Endothelial cell of umbilical vein (primary cell): ENCODE results near the gene SMCO2. TPM values are rescaled to one million over a fixed set of nuclear protein-coding genes. Genes with fewer than 3 reads are reported as not detected.

Source experiments
- BruUV-seq: library from RNA; stranded (reverse); fragments of 400-500 nt; replicated peaks from 2 replicates; lab custom pipeline; 2021; lab: Mats Ljungman, UMichigan
- CTCF ChIA-PET: fragments of 300-600, 350-600 bp; sonication (Branson Sonifier 250); formaldehyde crosslinking; loops from one replicate; lab custom pipeline; 2021; ENCODE audit warnings: antibody characterized with exemption, inconsistent platforms; lab: Charles Lee
- POLR2A ChIA-PET: fragments of 300-600, 350-600 bp; sonication (Branson Sonifier 250); formaldehyde crosslinking; loops from one replicate; lab custom pipeline; 2021; ENCODE audit warnings: antibody characterized with exemption, inconsistent platforms; lab: Charles Lee
- DNase-seq: peaks from one replicate; pipeline ENCODE4 v3.0.0-alpha.2; 2011; ENCODE audit warnings: low read depth, low spot score
- FAIRE-seq: peaks from 2 replicates; lab custom pipeline; 2011; peaks lifted over from hg19 to GRCh38; lab: Jason Lieb, UNC
- H2AFZ ChIP-seq: 2 replicates; pipeline ENCODE4 v1.6.0; 2012; ENCODE audit warnings: low read depth, low read length, control low read depth, inconsistent platforms
- H3K27ac ChIP-seq: 2 replicates; pipeline ENCODE4 v1.5.1; 2011; ENCODE audit warnings: low read depth, mild to moderate bottlenecking, control low read depth, low read length, moderate library complexity; ENCODE audit not compliant: insufficient read depth
- H3K27me3 ChIP-seq, 2 experiments: 2 replicates each; pipeline versions ENCODE4 v1.6.0 to v1.6.1; 2011; ENCODE audit warnings: low read length in 2 of 2, mixed read lengths in 1 of 2; ENCODE audit not compliant: control insufficient read depth in 2 of 2, insufficient read depth in 2 of 2
- H3K36me3 ChIP-seq, 2 experiments: 2 replicates in 1 of 2; 3 replicates in 1 of 2; pipeline ENCODE4 v1.5.1; 2011; ENCODE audit warnings: low read length in 2 of 2, mild to moderate bottlenecking in 1 of 2, moderate library complexity in 1 of 2; ENCODE audit not compliant: control insufficient read depth in 2 of 2, insufficient read depth in 2 of 2; ENCODE audit errors: extremely low read depth in 1 of 2
- H3K4me1 ChIP-seq: 3 replicates; pipeline ENCODE4 v1.5.1; 2011; ENCODE audit warnings: mild to moderate bottlenecking, low read length; ENCODE audit not compliant: control insufficient read depth, insufficient read depth; ENCODE audit errors: extremely low read depth
- H3K4me2 ChIP-seq: 2 replicates; pipeline ENCODE4 v1.6.1; 2011; ENCODE audit warnings: low read length, control low read depth, mixed read lengths; ENCODE audit not compliant: insufficient read depth
- H3K4me3 ChIP-seq, 3 experiments: fragments of 200-600 bp in 1 of 3; sonication (generic), shearing (Covaris generic) in 1 of 3; replicated peaks in 1 of 3; 2 replicates each; pipeline ENCODE4 v1.5.1; 2011 to 2016; ENCODE audit warnings: control low read depth in 3 of 3, low read length in 3 of 3, mild to moderate bottlenecking in 2 of 3, inconsistent platforms in 1 of 3, low read depth in 1 of 3, moderate library complexity in 1 of 3; ENCODE audit not compliant: insufficient read depth in 1 of 3
- H3K79me2 ChIP-seq: 2 replicates; pipeline ENCODE4 v1.6.0; 2012; ENCODE audit warnings: low read length, inconsistent platforms; ENCODE audit not compliant: control insufficient read depth, insufficient read depth
- H3K9ac ChIP-seq: replicated peaks from 2 replicates; pipeline ENCODE3; 2011; ENCODE audit warnings: low read length, control low read depth; ENCODE audit not compliant: insufficient read depth; ENCODE audit errors: extremely low read depth
- H3K9me1 ChIP-seq: replicated peaks from 3 replicates; pipeline ENCODE4 v1.6.0; 2011; ENCODE audit warnings: mild to moderate bottlenecking, low read length; ENCODE audit not compliant: control insufficient read depth, insufficient read depth; ENCODE audit errors: extremely low read depth
- H3K9me3 ChIP-seq: replicated peaks from 2 replicates; pipeline ENCODE4 v1.5.1; 2012; ENCODE audit warnings: low read length, inconsistent platforms; ENCODE audit not compliant: control insufficient read depth, insufficient read depth
- H4K20me1 ChIP-seq: replicated peaks from 2 replicates; pipeline ENCODE3; 2011; ENCODE audit warnings: mild to moderate bottlenecking, low read length; ENCODE audit not compliant: control insufficient read depth, insufficient read depth; ENCODE audit errors: extremely low read depth
- CTCF ChIP-seq, 2 donors: IDR thresholded peaks; 1 replicate in 1 of 2; 2 replicates in 1 of 2; pipeline ENCODE4 v1.5.1; 2011; ENCODE audit warnings: low read length in 2 of 2, mild to moderate bottlenecking in 2 of 2, moderate library complexity in 2 of 2, control low read depth in 1 of 2, inconsistent platforms in 1 of 2, low read depth in 1 of 2; ENCODE audit not compliant: insufficient read depth in 1 of 2; ENCODE audit errors: extremely low read depth in 1 of 2
- EZH2 ChIP-seq: IDR thresholded peaks from 2 replicates; pipeline ENCODE4 v1.6.1; 2012; ENCODE audit warnings: borderline replicate concordance, low read depth, mild to moderate bottlenecking, moderate library complexity, low read length, inconsistent platforms; ENCODE audit not compliant: severe bottlenecking
- FOS ChIP-seq: IDR thresholded peaks from 2 replicates; pipeline ENCODE4 v1.6.1; 2011; ENCODE audit warnings: mild to moderate bottlenecking, low read length, moderate library complexity, borderline replicate concordance; ENCODE audit not compliant: insufficient read depth
- GATA2 ChIP-seq: IDR thresholded peaks from 2 replicates; pipeline ENCODE4 v1.7.0; 2011; ENCODE audit warnings: low read depth, mild to moderate bottlenecking, moderate library complexity, mixed read lengths, low read length; ENCODE audit not compliant: insufficient read length, insufficient read depth
- JUN ChIP-seq: IDR thresholded peaks from 2 replicates; pipeline ENCODE4 v1.6.1; 2011; ENCODE audit warnings: borderline replicate concordance, low read depth; ENCODE audit not compliant: insufficient read length, insufficient read depth
- MYC ChIP-seq: IDR thresholded peaks from one replicate; pipeline ENCODE4 v1.6.1; 2011; ENCODE audit warnings: mild to moderate bottlenecking, low read depth, low read length
- POLR2A ChIP-seq: IDR thresholded peaks from 2 replicates; pipeline ENCODE4 v1.6.1; 2012; ENCODE audit warnings: low read depth, mild to moderate bottlenecking, control low read depth, low read length
- POLR2AphosphoS5 ChIP-seq: IDR thresholded peaks from 2 replicates; pipeline ENCODE4 v1.6.1; 2012; ENCODE audit warnings: low read depth, mild to moderate bottlenecking, control low read depth, low read length, moderate library complexity; ENCODE audit not compliant: insufficient read depth
- dilution Hi-C: fragments of 300-500 bp; cut with MboI; formaldehyde crosslinking; loops from one replicate; pipeline ENCODE4 v1.15.0; 2019; ENCODE audit warnings: low sequenced_read_pairs; ENCODE audit not compliant: extremely low pct_ligation_motif_present
- intact Hi-C: fragments of 100-400 bp; cut with micrococcal nuclease; formaldehyde crosslinking; loops from one replicate; pipeline ENCODE4 v1.10.0; 2022
- polyA plus RNA-seq, 4 experiments: library from polyadenylated mRNA; depleted of rRNA in 3 of 4; stranded (reverse) in 3 of 4; unstranded in 1 of 4; fragments of >200 nt; gene quantifications; 2 replicates each; pipeline versions ENCODE4 v1.2.1 to v1.2.3, GENCODE V29; 2011 to 2012; ENCODE audit warnings: missing spikeins in 1 of 4
- total RNA-seq: library from RNA; stranded (reverse); gene quantifications from 2 replicates; pipeline ENCODE4 v1.2.3, GENCODE V29; 2021
- TF ChIP-seq, protein P1 (sequence below): IDR thresholded peaks from 2 replicates; pipeline ENCODE4 v1.6.1; 2011; ENCODE audit not compliant: insufficient read depth, insufficient read length

The SMCO2 gene
- total and polyA plus RNA-seq, 2 donors (not counting 3 experiments of a cell fraction or from before 2014, with no cell fraction given): 0.33 to 0.49 TPM

DNA sequence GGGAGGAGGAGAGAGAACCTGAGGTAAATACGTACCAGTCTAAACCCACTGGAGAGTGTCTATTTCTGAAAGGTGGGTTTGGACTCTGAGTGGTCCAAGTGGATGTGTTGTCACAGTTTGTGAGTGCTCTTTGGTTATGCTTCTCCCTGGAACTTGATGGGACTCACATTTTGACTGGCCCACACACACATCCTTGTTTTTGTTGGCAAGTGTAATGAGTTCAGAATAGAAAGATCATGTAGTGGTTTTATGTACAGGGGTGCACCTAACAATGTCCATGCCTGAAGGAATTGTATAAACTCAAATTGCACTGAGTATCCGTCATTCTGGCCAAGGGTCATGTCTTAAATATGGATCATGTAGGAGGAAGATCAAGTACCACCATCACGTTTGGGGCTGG is 82.3 kb downstream of the SMCO2 start:
- H3K4me2 ChIP-seq: no peak overlapping the region
- H3K9me3 ChIP-seq: no peaks in the 10 kb centered on the region
- no peaks in the 10 kb centered on the region for H3K9me1 ChIP-seq
- no peak overlapping the region for H3K4me3 ChIP-seq
- FAIRE-seq: no peak
- H4K20me1 ChIP-seq: peaks cover 11% of the 10 kb centered on the region
- intact Hi-C loops (no loop called here), dilution Hi-C loops (no loop called here)
- no peaks in the 10 kb centered on the region for H3K36me3 ChIP-seq
- POLR2A ChIA-PET: no interaction called here
- CTCF ChIA-PET: no interaction called here
- no TSS peak for BruUV-seq
- TF ChIP-seq, protein P1, sequence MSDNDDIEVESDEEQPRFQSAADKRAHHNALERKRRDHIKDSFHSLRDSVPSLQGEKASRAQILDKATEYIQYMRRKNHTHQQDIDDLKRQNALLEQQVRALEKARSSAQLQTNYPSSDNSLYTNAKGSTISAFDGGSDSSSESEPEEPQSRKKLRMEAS: no peak
- TF ChIP-seq POLR2AphosphoS5 (no peak), POLR2A (no peak), GATA2 (no peak), MYC (no peak), CTCF (IDR thresholded peaks at IDR 0.05; ENCODE audit: extremely low read depth in 1 of 2, insufficient read depth in 1 of 2, low read depth in 1 of 2, low read length in 2 of 2) (no peak), EZH2 (no peak), JUN (no peak), FOS (no peak)
- H3K79me2 ChIP-seq: peaks cover 91% of the 10 kb centered on the region
- peaks cover 13% of the 10 kb centered on the region for H3K4me1 ChIP-seq
- no peak for DNase-seq
- no peaks in the 10 kb centered on the region for H3K27me3 ChIP-seq
- H2AFZ ChIP-seq: no peak overlapping the region
- no peak overlapping the region for H3K9ac ChIP-seq
- H3K27ac ChIP-seq: no peak overlapping the region
